NCI-H1417 treated with DMSO at 0.1 percent for 48 hours (cell line): ENCODE results near the gene DACT3.

Source experiments
- DNase-seq: peaks from one replicate; lab custom pipeline; 2025; lab: John Stamatoyannopoulos, UW

The DACT3 gene

DNA sequence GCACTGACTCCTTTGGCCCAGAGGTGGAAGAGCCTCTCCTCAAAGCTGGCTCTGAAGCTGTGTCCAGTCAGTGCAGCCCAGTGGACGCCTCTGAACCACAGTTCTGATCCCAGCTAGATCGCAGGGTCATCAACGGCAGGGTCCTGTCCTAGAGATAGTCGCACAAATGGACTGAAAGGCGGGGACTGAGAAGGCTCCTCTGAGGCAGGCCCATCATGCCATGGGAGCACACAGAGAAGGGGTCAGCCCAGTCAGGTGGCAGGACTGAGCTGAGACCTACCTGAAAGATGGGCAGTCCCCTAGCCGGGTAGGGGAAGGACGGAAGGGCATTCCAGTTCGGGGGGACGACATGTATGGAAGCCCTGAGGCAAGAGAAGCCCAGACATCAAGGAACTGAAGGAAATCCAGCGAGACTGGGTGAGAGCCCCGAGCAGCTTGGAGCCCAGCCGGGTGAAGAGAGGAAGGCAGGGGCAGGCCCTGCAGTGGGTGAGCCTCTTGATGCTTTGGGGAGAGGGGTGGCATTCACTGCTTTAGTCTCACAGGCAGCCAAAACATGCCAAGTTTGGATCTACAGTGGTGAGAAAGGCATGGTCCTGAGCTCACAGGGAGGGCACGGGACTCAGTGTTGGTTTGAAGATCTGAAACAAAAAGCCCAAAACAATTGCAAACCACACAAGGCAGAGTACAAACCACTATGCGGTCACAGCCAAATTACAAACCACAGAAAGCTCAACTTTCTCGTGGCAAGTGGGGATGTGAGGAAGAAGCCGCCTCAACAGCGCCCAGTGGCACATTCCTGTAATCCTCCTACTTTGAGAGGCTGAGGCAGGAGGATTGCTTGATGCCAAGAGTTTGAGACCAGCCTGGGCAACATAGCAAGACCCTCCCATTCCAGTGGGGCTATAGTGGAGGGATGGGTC, 49.9 kb downstream of the DACT3 start:
- DNase-seq = no peak

DNA sequence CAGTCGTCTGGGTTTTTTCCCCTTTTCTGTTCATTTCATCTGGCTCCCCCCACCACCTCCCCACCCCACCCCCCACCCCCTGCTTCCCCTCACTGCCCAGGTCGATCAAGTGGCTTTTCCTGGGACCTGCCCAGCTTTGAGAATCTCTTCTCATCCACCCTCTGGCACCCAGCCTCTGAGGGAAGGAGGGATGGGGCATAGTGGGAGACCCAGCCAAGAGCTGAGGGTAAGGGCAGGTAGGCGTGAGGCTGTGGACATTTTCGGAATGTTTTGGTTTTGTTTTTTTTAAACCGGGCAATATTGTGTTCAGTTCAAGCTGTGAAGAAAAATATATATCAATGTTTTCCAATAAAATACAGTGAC, 50.6 kb downstream of the DACT3 start:
- no peak for DNase-seq

DNA sequence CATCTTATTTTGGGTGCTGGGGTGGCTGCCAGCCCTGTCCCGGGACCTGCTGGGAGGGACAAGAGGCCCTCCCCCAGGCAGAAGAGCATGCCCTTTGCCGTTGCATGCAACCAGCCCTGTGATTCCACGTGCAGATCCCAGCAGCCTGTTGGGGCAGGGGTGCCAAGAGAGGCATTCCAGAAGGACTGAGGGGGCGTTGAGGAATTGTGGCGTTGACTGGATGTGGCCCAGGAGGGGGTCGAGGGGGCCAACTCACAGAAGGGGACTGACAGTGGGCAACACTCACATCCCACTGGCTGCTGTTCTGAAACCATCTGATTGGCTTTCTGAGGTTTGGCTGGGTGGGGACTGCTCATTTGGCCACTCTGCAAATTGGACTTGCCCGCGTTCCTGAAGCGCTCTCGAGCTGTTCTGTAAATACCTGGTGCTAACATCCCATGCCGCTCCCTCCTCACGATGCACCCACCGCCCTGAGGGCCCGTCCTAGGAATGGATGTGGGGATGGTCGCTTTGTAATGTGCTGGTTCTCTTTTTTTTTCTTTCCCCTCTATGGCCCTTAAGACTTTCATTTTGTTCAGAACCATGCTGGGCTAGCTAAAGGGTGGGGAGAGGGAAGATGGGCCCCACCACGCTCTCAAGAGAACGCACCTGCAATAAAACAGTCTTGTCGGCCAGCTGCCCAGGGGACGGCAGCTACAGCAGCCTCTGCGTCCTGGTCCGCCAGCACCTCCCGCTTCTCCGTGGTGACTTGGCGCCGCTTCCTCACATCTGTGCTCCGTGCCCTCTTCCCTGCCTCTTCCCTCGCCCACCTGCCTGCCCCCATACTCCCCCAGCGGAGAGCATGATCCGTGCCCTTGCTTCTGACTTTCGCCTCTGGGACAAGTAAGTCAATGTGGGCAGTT, 51.2 kb downstream of the DACT3 start:
- no peak for DNase-seq

DNA sequence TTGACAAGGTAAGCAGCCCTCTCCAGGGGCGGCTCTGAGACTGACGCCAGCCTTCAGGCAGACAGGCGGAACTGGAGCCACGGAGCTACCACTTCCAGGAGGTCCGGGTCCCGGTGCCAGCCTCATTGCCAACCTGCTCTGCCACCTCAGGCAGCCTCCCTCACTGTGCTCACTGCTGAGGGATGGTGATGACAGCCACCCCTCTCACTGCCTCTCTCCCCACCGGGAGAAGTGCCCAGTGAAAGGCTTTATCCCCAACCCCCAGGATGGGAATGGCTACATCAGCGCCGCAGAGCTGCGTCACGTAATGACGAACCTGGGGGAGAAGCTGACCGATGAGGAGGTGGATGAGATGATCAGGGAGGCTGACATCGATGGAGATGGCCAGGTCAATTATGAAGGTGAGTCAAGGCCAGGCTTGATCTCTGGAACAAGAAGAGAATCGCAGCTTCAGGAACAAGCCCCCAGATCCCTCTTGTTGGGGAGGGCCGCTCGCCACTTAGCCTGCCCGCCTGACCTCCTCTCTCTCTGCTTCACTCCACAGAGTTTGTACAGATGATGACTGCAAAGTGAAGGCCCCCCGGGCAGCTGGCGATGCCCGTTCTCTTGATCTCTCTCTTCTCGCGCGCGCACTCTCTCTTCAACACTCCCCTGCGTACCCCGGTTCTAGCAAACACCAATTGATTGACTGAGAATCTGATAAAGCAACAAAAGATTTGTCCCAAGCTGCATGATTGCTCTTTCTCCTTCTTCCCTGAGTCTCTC, 52.2 kb downstream of the DACT3 start:
- no peak for DNase-seq

DNA sequence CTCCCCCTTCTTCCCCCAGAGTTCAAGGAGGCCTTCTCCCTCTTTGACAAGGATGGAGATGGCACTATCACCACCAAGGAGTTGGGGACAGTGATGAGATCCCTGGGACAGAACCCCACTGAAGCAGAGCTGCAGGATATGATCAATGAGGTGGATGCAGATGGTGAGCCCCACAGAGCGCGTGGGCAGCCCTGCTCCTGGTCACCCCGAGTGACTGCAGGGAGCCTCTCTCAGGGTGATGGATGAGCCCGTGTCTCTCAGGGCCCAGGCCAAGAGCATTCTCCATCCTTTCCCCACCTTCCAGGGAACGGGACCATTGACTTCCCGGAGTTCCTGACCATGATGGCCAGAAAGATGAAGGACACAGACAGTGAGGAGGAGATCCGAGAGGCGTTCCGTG, 52.8 kb downstream of the DACT3 start:
- DNase-seq = no peak

DNA sequence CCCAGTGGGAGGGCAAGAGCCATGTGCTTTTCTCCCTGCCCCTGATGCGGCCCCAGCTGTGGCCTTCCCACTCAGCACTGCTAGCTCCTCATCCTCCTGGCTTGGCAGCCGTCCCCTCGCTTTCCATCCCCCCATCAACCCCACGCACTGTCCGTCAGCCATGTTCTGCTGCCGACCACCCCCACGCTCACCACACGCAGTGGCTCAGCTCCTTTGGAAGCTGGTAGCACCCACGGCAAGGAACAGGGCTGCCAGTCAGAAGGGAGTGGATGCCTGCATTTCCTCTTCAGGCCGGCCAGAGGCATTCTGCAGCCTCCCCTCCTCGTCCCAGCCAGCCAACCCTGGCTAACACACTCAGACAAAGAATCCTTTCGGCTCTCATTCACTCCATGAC, 53.5 kb downstream of the DACT3 start:
- DNase-seq = no peak

DNA sequence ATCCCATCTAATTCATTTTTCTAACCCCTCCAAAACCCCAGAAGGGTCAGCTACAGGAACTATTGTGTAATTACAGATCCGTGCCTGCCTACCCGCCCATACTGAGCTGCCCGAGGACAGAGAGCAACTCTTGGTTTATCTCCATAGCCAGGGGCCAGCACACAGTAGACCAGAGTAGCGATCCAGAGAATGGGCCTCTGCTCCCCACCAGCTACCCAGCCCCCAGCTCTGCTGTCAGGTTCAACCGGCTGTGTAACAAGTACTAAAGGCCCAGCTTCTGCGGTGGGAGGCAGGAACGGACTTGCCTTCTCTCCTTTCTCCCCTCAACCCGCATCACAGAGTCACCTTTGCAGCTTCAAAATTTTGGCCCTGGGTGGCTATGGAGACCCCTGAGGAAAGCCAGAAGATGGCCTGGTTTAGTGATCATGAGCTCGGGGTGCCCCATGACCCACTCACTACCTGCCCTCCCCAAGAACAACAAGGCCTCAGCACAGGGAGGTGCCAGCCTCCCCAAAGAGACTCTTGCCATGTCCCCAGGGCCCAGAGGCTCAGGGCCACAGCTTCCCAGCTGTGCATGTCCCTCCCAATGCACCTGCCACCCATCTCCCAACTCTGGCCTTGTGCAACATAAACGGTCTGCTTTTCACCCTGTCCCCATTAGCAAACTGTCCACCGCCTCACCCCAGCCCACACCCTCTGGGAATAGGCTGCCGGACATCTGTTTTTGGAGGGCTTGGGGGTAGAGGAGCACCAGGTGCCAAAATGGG, 54.1 kb downstream of the DACT3 start:
- no peak for DNase-seq

DNA sequence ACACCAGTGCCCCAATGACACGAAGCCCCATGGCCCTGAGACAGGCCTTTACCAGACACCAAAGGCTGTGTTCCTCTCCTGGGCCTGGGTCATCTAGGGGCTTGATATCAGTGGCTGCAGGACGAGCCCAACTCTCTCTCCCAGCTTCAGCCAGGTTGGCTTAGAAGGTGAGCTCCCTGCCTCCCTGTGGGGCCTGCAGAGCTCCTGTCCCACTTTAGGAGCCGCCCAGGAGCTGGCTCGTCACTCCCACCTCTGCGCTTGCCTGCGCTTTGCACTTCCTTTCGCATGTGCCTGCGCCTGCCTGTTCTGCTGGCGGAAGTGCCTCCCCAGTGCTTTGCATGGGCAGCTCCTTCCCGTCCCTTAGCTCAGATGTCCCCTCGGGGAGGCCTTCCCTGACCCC, 55.0 kb downstream of the DACT3 start:
- no peak for DNase-seq

DNA sequence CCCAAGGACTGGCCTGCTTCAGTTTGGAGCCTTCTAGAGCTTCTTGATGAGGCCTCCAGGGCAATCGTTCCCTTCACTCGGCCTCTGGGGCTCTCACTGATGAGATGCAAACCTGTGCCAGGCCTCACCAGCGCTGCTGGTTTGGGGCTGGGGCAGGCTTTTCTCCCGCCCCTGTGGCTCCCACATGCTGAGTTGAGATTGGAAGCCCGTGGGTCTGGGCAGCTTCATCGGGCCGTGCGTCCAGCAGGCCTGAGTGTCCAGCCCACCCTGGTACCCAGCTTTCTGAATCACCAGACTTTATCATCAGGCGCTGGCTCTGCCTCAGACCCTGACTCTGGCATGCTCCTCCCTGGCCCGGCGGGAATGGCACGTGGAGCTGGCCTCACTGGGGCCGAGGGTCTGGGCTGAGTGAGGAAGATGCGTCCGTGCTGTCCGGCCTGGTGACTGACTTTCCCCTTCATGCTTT, 55.6 kb downstream of the DACT3 start:
- DNase-seq = no peak

DNA sequence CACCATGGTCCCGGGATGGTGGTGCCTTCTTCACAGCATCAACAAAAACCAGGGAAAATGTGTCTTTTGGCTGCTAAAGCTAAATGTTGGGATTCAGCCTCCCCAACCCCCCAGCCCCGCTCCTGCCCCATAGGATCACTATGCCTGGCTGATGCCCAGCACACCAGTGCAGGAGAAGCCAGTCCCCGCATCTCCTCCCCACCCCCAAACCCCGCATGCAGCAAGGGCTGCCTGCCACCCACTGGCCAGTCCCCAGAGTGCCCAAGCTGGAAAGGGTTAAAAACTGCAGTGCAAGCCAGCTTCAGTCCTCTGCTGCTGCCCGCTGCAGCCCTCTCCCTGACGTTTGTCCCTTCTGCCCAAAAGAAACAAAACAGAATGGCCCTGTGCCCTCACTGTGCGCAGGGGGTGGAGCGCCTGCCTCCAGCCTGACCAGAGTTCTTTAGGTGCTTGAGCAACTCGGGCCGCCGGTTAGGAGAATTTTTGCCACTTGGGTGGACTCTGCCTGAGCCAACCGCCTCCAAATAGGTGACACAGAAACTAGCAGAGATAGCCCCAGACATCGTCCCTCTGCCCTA, 56.1 kb downstream of the DACT3 start:
- DNase-seq = no peak

DNA sequence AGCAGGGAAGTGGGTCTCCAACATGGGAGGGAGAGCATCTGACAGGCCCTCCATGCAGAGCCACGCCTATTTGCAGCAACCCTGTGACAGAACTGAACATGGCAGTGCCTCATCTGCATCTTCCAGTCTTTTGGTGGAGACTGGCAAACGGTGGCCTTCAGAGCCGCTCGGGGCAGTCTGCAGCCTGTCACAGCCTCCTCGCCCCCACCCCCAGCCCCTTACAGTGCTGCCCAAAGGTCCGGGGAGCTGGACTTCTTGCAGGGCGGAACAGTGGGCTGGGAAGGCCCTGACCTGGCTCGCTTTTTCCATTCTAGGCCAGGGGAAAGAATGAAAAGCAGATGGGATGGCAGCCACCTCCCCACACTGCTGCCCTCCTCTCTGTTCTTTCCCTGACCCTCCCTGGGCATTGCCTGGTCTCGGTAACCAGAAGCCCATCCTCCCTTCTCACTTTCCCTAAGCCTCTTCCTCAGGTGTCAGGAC, 57.2 kb downstream of the DACT3 start:
- DNase-seq = no peak

DNA sequence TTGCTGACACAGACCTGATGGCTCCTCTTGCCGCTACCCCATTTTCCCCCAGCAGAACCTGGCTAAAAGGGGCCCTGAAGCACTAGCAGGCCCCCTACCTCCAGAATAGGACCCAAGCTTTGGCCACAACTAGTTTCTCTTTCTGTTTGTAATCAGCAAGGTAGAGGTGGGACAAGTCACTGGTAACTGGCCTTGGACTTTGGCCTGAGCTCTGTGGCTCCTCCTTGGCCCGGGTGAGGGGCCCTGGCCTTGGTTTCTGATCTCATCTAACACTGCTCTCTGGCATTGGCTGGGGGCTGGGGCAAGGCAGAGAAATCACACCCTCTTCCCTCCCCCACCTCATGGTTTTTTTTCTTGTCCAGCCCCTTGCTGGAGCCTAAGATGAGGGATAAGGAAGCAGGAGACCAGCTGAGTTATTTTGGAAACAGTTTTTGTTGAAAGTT, 57.8 kb downstream of the DACT3 start:
- no peak for DNase-seq

DNA sequence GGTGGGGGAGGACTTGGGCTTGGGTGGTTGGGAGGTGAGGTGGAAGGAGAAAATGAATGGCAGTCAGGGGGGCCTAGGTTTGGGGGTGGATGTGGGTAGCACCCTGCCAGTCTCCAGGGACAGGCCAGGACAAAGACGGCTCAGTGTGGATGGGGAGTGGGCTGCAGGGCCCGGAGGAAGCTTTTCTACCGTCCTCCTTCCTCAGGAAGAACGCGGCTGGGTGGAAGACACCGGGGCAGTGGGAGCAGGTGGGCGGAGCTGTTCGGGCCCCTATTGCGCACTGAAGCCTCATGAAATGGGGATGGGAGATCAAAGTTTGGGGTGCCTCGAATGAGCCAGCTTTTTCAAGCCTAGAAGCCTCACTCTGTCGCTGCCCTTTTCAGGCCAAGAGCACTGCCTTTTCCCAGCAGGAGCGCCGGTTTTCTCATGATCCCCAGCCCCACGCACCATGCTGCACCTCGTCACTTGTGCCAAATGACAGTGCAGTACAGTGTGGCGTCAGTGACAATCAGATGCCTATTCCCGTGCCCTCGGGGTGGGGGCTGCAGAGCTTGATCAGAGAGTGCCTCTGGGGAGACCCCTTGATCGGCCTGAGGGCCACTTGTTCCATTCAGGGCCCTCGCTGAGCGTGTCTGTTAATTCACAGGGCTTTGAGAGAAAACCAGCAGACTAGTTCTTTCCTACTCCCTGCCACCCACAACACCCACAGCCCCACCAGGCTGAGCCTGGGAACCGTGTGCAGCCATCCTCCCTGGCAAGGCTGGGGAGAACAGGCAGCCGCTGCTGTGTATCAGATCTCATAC, 58.4 kb downstream of the DACT3 start:
- no peak for DNase-seq

DNA sequence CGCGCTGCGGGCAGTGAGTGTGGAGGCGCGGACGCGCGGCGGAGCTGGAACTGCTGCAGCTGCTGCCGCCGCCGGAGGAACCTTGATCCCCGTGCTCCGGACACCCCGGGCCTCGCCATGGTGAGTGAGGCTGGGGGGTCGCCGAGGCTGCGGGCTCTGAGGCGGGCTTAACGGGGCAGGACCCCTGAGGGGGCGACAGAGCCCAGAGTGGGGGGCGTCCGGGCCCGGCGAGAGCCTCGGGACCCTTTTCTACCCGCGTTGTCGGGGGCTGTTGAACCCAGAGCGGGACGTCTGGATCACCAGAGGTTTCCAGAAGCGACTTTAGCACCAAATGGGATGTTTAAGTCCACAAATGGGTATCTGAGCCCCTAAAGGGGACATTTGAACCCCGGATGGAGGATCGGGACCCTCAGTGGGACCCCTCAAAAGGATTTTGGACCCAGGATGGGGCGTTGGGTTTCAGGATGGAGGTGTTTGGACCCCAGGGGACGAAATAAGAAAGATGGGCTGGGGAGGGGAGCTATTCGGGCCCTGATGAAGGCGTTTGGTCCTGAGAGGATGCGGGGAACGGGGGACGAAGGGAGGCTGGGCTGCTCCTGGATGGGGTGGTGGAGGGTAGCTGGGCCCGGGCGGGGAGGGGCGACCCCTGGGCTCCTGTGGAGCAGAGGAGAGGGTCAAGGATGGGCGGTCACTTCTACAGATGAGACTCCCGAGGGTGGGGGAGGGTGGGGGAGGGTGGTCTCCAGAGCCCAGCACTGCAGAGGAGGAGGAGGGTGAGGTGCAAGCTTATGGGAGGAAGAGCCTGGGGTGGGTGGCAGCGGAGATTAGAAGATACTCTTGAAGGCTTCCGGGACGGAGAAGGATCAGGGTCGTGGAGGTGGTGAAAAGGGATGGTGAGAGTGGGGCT, 59.4 kb downstream of the DACT3 start, which contains the start of gene CALM3:
Gene CALM3, plus strand, starts transcription at position 13 of the 907 bp plus-strand sequence. Its CDS starts 105 bp downstream, at position 118.
- DNase-seq = no peak

DNA sequence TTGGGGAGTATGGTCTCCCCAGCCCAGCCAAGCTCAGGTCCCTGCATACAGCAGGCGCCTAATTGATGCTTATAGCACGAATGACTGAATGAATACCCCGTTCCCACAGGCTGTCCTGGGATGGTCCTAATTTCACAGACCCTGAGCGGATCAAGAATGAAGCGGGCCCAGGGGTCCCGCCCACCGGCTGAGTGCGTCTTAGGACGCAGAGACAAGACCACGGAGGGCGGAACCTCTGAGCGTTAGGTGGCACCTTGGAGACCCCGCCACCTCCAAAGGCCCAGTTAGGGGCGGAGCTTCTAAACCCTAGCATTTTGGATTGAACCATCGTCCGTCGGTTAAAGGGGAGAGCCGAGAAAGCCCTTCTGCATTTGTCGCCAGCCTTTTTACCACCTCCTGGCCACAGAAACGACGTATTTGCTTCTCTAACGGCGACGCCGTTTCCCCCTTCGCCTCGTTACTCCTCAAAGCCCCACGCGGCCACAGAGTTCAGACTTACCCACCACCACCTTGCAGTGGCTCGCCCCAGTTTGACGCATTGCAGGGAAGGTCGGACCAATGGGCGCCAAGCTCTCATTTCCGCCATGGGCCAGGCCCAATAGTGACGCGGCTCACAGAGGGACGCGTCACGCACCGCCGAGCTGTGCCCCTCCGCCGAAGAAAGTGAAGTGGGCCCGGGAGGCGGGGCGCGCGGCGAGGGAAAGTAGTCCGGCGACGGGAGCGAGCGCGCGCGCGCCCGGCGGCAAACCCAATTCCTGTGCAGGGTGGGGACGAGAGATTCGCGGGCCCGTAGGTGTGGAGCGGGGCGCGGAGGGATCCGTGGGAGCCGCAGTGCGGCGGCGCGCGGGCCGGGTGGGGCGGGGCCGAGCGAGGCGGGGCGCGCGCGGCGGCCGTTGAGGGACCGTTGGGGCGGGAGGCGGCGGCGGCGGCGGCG, 60.3 kb downstream of the DACT3 start:
- DNase-seq = peak; percentile 75

DNA sequence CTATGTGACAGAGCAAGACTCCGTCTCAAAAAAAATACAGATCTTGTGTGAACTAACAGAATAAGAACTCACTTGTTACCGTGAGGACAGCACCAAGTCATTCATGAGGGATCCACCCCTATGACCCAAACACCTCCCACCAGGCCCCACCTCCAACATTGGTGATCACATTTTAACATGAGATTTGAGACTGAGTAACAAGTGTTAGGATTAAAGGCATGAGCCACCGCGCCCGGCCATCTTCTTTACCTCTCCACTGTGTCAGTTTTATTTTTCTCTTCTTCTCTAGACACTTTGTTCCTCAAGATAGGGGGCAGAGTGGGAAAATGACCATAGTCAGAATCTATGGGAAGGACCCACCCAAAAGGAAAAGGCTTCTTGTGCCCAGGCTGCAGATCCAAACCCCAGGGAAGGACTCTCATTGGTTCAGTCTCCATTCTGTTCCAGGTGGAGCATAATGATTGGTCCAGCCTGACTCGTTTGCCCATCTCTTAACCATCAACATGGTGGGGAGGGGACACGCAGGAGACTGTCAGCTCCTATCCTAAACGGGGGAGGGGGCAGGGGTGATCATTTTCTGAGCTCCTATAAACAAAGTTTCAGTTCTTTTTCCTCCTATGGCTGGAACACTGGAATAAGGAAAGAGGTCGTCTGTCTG, 61.1 kb downstream of the DACT3 start:
- no peak for DNase-seq

DNA sequence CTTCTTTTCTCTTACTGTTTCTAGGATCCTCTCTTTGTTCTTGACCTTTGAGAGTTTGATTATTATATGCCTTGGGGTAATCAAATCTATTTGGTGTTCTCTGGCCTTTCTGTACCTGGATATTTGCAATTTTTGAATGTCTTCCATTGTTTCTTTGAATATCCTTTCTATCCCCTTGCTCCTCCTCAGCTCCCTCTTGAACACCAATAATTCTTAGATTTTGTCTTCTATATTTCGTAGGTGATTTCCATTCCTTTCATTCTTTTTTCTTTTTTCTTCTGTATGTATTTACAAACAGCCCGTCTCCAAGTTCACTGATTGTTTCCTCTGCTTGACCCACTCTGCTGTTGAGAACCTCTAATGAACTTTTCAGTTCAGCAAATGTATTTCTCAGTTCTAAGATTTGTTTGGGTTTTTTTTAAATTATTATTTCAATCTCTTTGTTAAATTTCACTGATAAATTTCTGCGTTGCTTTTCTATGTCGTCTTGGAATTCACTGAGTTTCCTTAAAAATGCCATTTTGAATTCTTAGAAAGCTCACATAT, 62.5 kb downstream of the DACT3 start:
- DNase-seq = no peak
